Stimulated activated CD4-positive, alpha-beta T cell treated with anti-CD3 and anti-CD28 coated beads, Interleukin-2, amount 100 ng/mL, for 24 hours (primary cell): Measurements from ENCODE around the gene DEFB128.
"Not testable (repeated sequence)": the region's sequence is repeated elsewhere in the genome, so short reads cannot be mapped to it uniquely, and the experiment has no call there.

ENCODE experiments used
- DNase-seq, 2 donors: peaks; one replicate each; pipeline ENCODE4 v3.0.0-alpha.2; 2020

Gene DEFB128

GRCh38 chr20:189611-190010 is at the start of gene DEFB128:
Gene DEFB128, minus strand, starts transcription at chr20:189711. Its CDS starts 88 bp downstream, at chr20:189623.
- DNase-seq, result no peak

GRCh38 chr20:237929-238328 is 48.4 kb upstream of the DEFB128 start:
- no peak for DNase-seq

- DNase-seq, result peak; percentile 27 to 38
Observed at GRCh38 chr20:237489-237888, 48.0 kb upstream of the DEFB128 start.

GRCh38 chr20:235891-236290 is 46.4 kb upstream of the DEFB128 start:
- no peak for DNase-seq

- DNase-seq, result no peak
Observed at GRCh38 chr20:227439-228105, 38.1 kb upstream of the DEFB128 start.

GRCh38 chr20:226958-227357 is 37.4 kb upstream of the DEFB128 start, which contains the start of gene DEFB129:
Gene DEFB129, plus strand, starts transcription at chr20:227258. Its CDS starts 31 bp downstream, at chr20:227289.
- no peak for DNase-seq

- DNase-seq, result not testable (repeated sequence)
Observed at GRCh38 chr20:225879-226278, 36.4 kb upstream of the DEFB128 start.

GRCh38 chr20:221258-221830 is 31.8 kb upstream of the DEFB128 start:
- no peak for DNase-seq

- no peak for DNase-seq
Observed at GRCh38 chr20:219290-220115, 30.0 kb upstream of the DEFB128 start.

- DNase-seq, result no peak
Observed at GRCh38 chr20:217266-217665, 27.8 kb upstream of the DEFB128 start.

GRCh38 chr20:215796-216195 is 26.3 kb upstream of the DEFB128 start:
- no peak for DNase-seq

GRCh38 chr20:214383-214782 is 24.9 kb upstream of the DEFB128 start:
- DNase-seq, result no peak

GRCh38 chr20:210809-211502 is 21.4 kb upstream of the DEFB128 start:
- DNase-seq, result no peak

- peak in 1 of 2 donors; percentile 17 for DNase-seq
Observed at GRCh38 chr20:208942-209566, 19.5 kb upstream of the DEFB128 start.

- DNase-seq, result not testable (repeated sequence)
Observed at GRCh38 chr20:203630-204029, 14.1 kb upstream of the DEFB128 start.

GRCh38 chr20:199996-200395 is 10.5 kb upstream of the DEFB128 start:
- DNase-seq, result no peak

- no peak for DNase-seq
Observed at GRCh38 chr20:198225-198624, 8.7 kb upstream of the DEFB128 start.

GRCh38 chr20:187733-188132 is 1.8 kb downstream of the DEFB128 start:
- DNase-seq, result no peak

GRCh38 chr20:184288-184687 is 5.2 kb downstream of the DEFB128 start:
- DNase-seq, result no peak

- DNase-seq, result no peak
Observed at GRCh38 chr20:168876-169275, 20.6 kb downstream of the DEFB128 start.

GRCh38 chr20:164618-165017 is 24.9 kb downstream of the DEFB128 start:
- DNase-seq, result no peak

- no peak for DNase-seq
Observed at GRCh38 chr20:157154-157553, 32.4 kb downstream of the DEFB128 start, which contains the start of gene DEFB127. Gene DEFB127, plus strand, starts transcription at chr20:157454. Its CDS starts 91 bp downstream, at chr20:157545.

GRCh38 chr20:152131-152530 is 37.4 kb downstream of the DEFB128 start:
- no peak for DNase-seq
